ENCODE measurements around the gene TMEM163.
A peak's percentile ranks its signal among the peaks of the same experiment; 100 is the strongest.

The TMEM163 gene

GRCh38 chr2:134550566-134551164, 168.1 kb downstream of the TMEM163 start:
- H3K36me3 ChIP-seq (ENCODE audit: control insufficient read depth in 1 of 2, insufficient read depth in 2 of 2, low read depth in 1 of 2, low read length in 2 of 2): no peaks in the 10 kb centered on the region
- H3K4me3 ChIP-seq (ENCODE audit: insufficient read depth in 1 of 2, low read depth in 1 of 2, low read length in 2 of 2): no peak overlapping the region
- no peak overlapping the region for H4K91ac ChIP-seq (ENCODE audit: low read length)
- H2BK12ac ChIP-seq (ENCODE audit: low read length in 2 of 2): no peak overlapping the region
- H3K4me1 ChIP-seq (ENCODE audit: control insufficient read depth, insufficient read depth, low read depth, low read length): peaks cover 7% of the 10 kb centered on the region
- no peak overlapping the region for H2AK5ac ChIP-seq (ENCODE audit: low read length, severe bottlenecking)
- no peak for DNase-seq
- no peak overlapping the region for H3K27ac ChIP-seq (ENCODE audit: low read length, poor library complexity, severe bottlenecking)
- H3K27me3 ChIP-seq (ENCODE audit: control insufficient read depth in 1 of 2, insufficient read depth in 1 of 2, low read length in 2 of 2): no peaks in the 10 kb centered on the region
- 90% methylated on average over 13 of the region's 13 CpGs for WGBS
- H2AFZ ChIP-seq (ENCODE audit: low read depth, low read length): no peak overlapping the region
- H3K9me3 ChIP-seq (ENCODE audit: control insufficient read depth, low read length): no peaks in the 10 kb centered on the region
- no peak overlapping the region for H4K8ac ChIP-seq (ENCODE audit: low read length)
- no peak overlapping the region for H3K4ac ChIP-seq (ENCODE audit: low read depth in 1 of 2, low read length in 2 of 2)
- no peak overlapping the region for H3K14ac ChIP-seq (ENCODE audit: low read length in 2 of 2)
- no peak overlapping the region for H2BK120ac ChIP-seq (ENCODE audit: low read depth, low read length)
- no peak overlapping the region for H2BK15ac ChIP-seq (ENCODE audit: low read depth, poor library complexity, severe bottlenecking)
- H3K9ac ChIP-seq (ENCODE audit: low read length): no peak overlapping the region
- no peak overlapping the region for H3K23ac ChIP-seq (ENCODE audit: low read length in 2 of 2)
- H3K79me1 ChIP-seq (replicated peaks; ENCODE audit: low read length, poor library complexity, severe bottlenecking): peaks cover 24% of the 10 kb centered on the region
- H3K18ac ChIP-seq (ENCODE audit: low read depth in 1 of 2, low read length in 2 of 2): no peak overlapping the region
- H2BK5ac ChIP-seq (ENCODE audit: low read depth, low read length, poor library complexity, severe bottlenecking): no peak overlapping the region
- H3K4me2 ChIP-seq (ENCODE audit: low read length, poor library complexity, severe bottlenecking): no peak overlapping the region

DNA sequence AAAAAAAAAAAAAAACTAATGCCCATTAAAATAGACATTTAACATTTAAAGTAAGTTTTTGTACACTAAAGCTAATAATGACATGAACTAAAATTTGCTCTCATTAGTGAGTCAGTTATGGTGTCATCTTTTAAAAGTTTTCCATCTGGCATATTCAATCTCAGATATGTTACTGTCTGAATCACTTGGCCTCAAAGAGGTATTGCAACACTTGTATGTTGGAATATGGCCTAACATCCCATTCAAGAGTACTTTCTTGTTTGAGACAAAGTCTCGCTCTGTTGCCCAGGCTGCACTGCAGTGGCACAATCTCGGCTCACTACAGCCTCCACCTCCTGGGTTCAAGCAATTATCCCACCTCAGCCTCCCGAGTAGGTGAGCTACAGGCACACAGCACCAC, 169.7 kb downstream of the TMEM163 start:
- no peaks in the 10 kb centered on the region for H3K9me3 ChIP-seq (ENCODE audit: control insufficient read depth, low read length)
- peaks cover 21% of the 10 kb centered on the region for H3K79me1 ChIP-seq (replicated peaks; ENCODE audit: low read length, poor library complexity, severe bottlenecking)
- peak; percentile 13 for DNase-seq
- peaks cover 0 to 1% of the 10 kb centered on the region in 2 experiments for H3K27me3 ChIP-seq (ENCODE audit: control insufficient read depth in 1 of 2, insufficient read depth in 1 of 2, low read length in 2 of 2)
- no peak overlapping the region for H3K9ac ChIP-seq (ENCODE audit: low read length)
- H2BK120ac ChIP-seq (ENCODE audit: low read depth, low read length): no peak overlapping the region
- no peak overlapping the region for H3K4me3 ChIP-seq (ENCODE audit: insufficient read depth in 1 of 2, low read depth in 1 of 2, low read length in 2 of 2)
- H2BK5ac ChIP-seq (ENCODE audit: low read depth, low read length, poor library complexity, severe bottlenecking): no peak overlapping the region
- H3K36me3 ChIP-seq (ENCODE audit: control insufficient read depth in 1 of 2, insufficient read depth in 2 of 2, low read depth in 1 of 2, low read length in 2 of 2): peaks cover 0 to 4% of the 10 kb centered on the region in 2 experiments
- H3K4ac ChIP-seq (ENCODE audit: low read depth in 1 of 2, low read length in 2 of 2): no peak overlapping the region
- no peak overlapping the region for H4K91ac ChIP-seq (ENCODE audit: low read length)
- H3K18ac ChIP-seq (ENCODE audit: low read depth in 1 of 2, low read length in 2 of 2): no peak overlapping the region
- no peak overlapping the region for H2AFZ ChIP-seq (ENCODE audit: low read depth, low read length)
- H2AK5ac ChIP-seq (ENCODE audit: low read length, severe bottlenecking): no peak overlapping the region
- H4K8ac ChIP-seq (ENCODE audit: low read length): no peak overlapping the region
- no peak overlapping the region for H2BK12ac ChIP-seq (ENCODE audit: low read length in 2 of 2)
- no peak overlapping the region for H3K14ac ChIP-seq (ENCODE audit: low read length in 2 of 2)
- WGBS: 79% methylated on average over 3 of the region's 3 CpGs
- no peak overlapping the region for H3K4me2 ChIP-seq (ENCODE audit: low read length, poor library complexity, severe bottlenecking)
- no peak overlapping the region for H3K23ac ChIP-seq (ENCODE audit: low read length in 2 of 2)
- no peak overlapping the region for H3K27ac ChIP-seq (ENCODE audit: low read length, poor library complexity, severe bottlenecking)
- H3K4me1 ChIP-seq (ENCODE audit: control insufficient read depth, insufficient read depth, low read depth, low read length): peaks cover 5% of the 10 kb centered on the region
- H2BK15ac ChIP-seq (ENCODE audit: low read depth, poor library complexity, severe bottlenecking): no peak overlapping the region

DNA sequence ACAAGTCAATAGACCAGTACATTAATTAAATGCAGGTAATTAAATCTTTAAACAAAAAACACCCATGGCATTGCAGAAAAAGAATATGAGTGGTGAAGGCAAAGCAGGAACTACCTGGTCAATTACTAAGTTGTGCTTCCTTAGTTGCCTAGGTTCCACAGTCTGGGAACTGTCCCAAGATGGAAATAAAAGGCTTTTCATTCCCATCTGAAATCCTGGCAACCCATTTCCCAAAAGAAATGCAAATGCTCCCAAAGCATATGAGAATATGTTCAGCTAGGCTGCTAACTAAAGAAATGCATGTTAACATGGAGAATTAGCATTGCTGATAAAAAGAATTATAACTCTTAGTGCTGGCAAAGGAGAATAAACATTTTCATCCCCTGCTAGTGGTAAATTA, 177.8 kb downstream of the TMEM163 start:
- H3K9me3 ChIP-seq (ENCODE audit: control insufficient read depth, low read length): no peaks in the 10 kb centered on the region
- no peak overlapping the region for H2AFZ ChIP-seq (ENCODE audit: low read depth, low read length)
- H2BK5ac ChIP-seq (ENCODE audit: low read depth, low read length, poor library complexity, severe bottlenecking): no peak overlapping the region

DNA sequence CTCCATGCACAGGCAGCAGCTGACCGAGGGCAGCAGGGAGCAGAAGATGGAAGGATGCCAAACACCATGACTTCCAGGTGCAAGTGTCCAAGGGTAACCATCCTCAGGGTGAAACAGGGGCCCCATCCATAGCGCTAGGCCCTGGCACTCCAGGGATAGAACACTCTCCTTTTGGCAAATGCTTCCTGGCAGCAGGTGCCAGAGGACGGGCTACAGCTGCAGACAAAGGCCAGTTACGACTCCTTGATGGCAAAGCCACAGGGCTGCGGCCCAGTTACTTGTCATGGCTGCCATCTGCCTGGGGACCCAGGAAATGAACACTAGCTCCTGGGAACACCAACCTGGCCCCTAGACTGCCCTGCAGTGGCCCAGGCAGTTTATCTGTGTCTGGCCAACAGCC, 178.8 kb downstream of the TMEM163 start:
- no peak overlapping the region for H2BK15ac ChIP-seq (ENCODE audit: low read depth, poor library complexity, severe bottlenecking)
- H2BK12ac ChIP-seq (ENCODE audit: low read length in 2 of 2): no peak overlapping the region
- peaks cover 32% of the 10 kb centered on the region for H3K79me1 ChIP-seq (replicated peaks; ENCODE audit: low read length, poor library complexity, severe bottlenecking)
- no peak overlapping the region for H4K91ac ChIP-seq (ENCODE audit: low read length)
- no peak overlapping the region for H3K9ac ChIP-seq (ENCODE audit: low read length)
- no peak for DNase-seq
- no peak overlapping the region for H3K4ac ChIP-seq (ENCODE audit: low read depth in 1 of 2, low read length in 2 of 2)
- no peak overlapping the region for H3K27ac ChIP-seq (ENCODE audit: low read length, poor library complexity, severe bottlenecking)
- H3K9me3 ChIP-seq (ENCODE audit: control insufficient read depth, low read length): no peaks in the 10 kb centered on the region
- H2AK5ac ChIP-seq (ENCODE audit: low read length, severe bottlenecking): no peak overlapping the region
- H2BK120ac ChIP-seq (ENCODE audit: low read depth, low read length): no peak overlapping the region
- no peak overlapping the region for H3K18ac ChIP-seq (ENCODE audit: low read depth in 1 of 2, low read length in 2 of 2)
- H3K4me1 ChIP-seq (ENCODE audit: control insufficient read depth, insufficient read depth, low read depth, low read length): peaks cover 4% of the 10 kb centered on the region
- no peak overlapping the region for H3K4me2 ChIP-seq (ENCODE audit: low read length, poor library complexity, severe bottlenecking)
- H2AFZ ChIP-seq (ENCODE audit: low read depth, low read length): no peak overlapping the region
- H3K36me3 ChIP-seq (ENCODE audit: control insufficient read depth in 1 of 2, insufficient read depth in 2 of 2, low read depth in 1 of 2, low read length in 2 of 2): peaks cover 0 to 10% of the 10 kb centered on the region in 2 experiments
- H3K23ac ChIP-seq (ENCODE audit: low read length in 2 of 2): no peak overlapping the region
- 88% methylated on average over 5 of the region's 5 CpGs for WGBS
- H4K8ac ChIP-seq (ENCODE audit: low read length): no peak overlapping the region
- H3K14ac ChIP-seq (ENCODE audit: low read length in 2 of 2): no peak overlapping the region
- no peak overlapping the region for H3K4me3 ChIP-seq (ENCODE audit: insufficient read depth in 1 of 2, low read depth in 1 of 2, low read length in 2 of 2)
- H2BK5ac ChIP-seq (ENCODE audit: low read depth, low read length, poor library complexity, severe bottlenecking): no peak overlapping the region
- H3K27me3 ChIP-seq (ENCODE audit: control insufficient read depth in 1 of 2, insufficient read depth in 1 of 2, low read length in 2 of 2): peaks cover 0 to 13% of the 10 kb centered on the region in 2 experiments

More for the DNA sequence above, 177.8 kb downstream of the TMEM163 start:
- H4K91ac ChIP-seq (ENCODE audit: low read length): no peak overlapping the region
- no peak overlapping the region for H4K8ac ChIP-seq (ENCODE audit: low read length)
- H3K4me3 ChIP-seq (ENCODE audit: insufficient read depth in 1 of 2, low read depth in 1 of 2, low read length in 2 of 2): no peak overlapping the region
- H3K4me2 ChIP-seq (ENCODE audit: low read length, poor library complexity, severe bottlenecking): no peak overlapping the region
- no peak overlapping the region for H3K27ac ChIP-seq (ENCODE audit: low read length, poor library complexity, severe bottlenecking)
- no peak overlapping the region for H3K9ac ChIP-seq (ENCODE audit: low read length)
- peaks cover 0 to 14% of the 10 kb centered on the region in 2 experiments for H3K36me3 ChIP-seq (ENCODE audit: control insufficient read depth in 1 of 2, insufficient read depth in 2 of 2, low read depth in 1 of 2, low read length in 2 of 2)
- no peak overlapping the region for H3K14ac ChIP-seq (ENCODE audit: low read length in 2 of 2)
- H3K18ac ChIP-seq (ENCODE audit: low read depth in 1 of 2, low read length in 2 of 2): no peak overlapping the region
- peaks cover 35% of the 10 kb centered on the region for H3K79me1 ChIP-seq (replicated peaks; ENCODE audit: low read length, poor library complexity, severe bottlenecking)
- peaks cover 0 to 13% of the 10 kb centered on the region in 2 experiments for H3K27me3 ChIP-seq (ENCODE audit: control insufficient read depth in 1 of 2, insufficient read depth in 1 of 2, low read length in 2 of 2)
- no peak overlapping the region for H2BK12ac ChIP-seq (ENCODE audit: low read length in 2 of 2)
- H2AK5ac ChIP-seq (ENCODE audit: low read length, severe bottlenecking): no peak overlapping the region
- DNase-seq: no peak
- no peak overlapping the region for H3K4ac ChIP-seq (ENCODE audit: low read depth in 1 of 2, low read length in 2 of 2)
- no peak overlapping the region for H2BK120ac ChIP-seq (ENCODE audit: low read depth, low read length)
- no peak overlapping the region for H3K23ac ChIP-seq (ENCODE audit: low read length in 2 of 2)
- H3K4me1 ChIP-seq (ENCODE audit: control insufficient read depth, insufficient read depth, low read depth, low read length): peaks cover 4% of the 10 kb centered on the region
- no peak overlapping the region for H2BK15ac ChIP-seq (ENCODE audit: low read depth, poor library complexity, severe bottlenecking)

Measured in mesenchymal stem cell (in vitro differentiated cells and primary cell).